ENCODE measurements around the gene ZIM2.

The ZIM2 gene

GRCh38 chr19:56808717-56809392, 31.7 kb downstream of the ZIM2 start:
- DNase-seq (ENCODE audit: low read depth, low spot score) = no peak

GRCh38 chr19:56806639-56807038, 33.9 kb downstream of the ZIM2 start:
- DNase-seq (ENCODE audit: low read depth, low spot score) = no peak

- no peak for DNase-seq (ENCODE audit: low read depth, low spot score)
These were observed 62.2 kb downstream of the ZIM2 start for GRCh38 chr19:56778351-56778750.

GRCh38 chr19:56769650-56770049, 70.9 kb downstream of the ZIM2 start:
- DNase-seq (ENCODE audit: low read depth, low spot score) = no peak

- no peak for DNase-seq (ENCODE audit: low read depth, low spot score)
These were observed 75.4 kb downstream of the ZIM2 start for GRCh38 chr19:56765137-56765536.

- DNase-seq (ENCODE audit: low read depth, low spot score) = no peak
These were observed 76.3 kb downstream of the ZIM2 start for GRCh38 chr19:56764196-56764695.

- DNase-seq (ENCODE audit: low read depth, low spot score) = no peak
These were observed 79.7 kb downstream of the ZIM2 start for GRCh38 chr19:56760842-56761241.

GRCh38 chr19:56759531-56759930, 81.0 kb downstream of the ZIM2 start:
- DNase-seq (ENCODE audit: low read depth, low spot score) = no peak

- DNase-seq (ENCODE audit: low read depth, low spot score) = no peak
These were observed 89.4 kb downstream of the ZIM2 start for GRCh38 chr19:56751078-56751489.

- no peak for DNase-seq (ENCODE audit: low read depth, low spot score)
These were observed 89.9 kb downstream of the ZIM2 start for GRCh38 chr19:56750658-56751057.

GRCh38 chr19:56748378-56748777, 92.1 kb downstream of the ZIM2 start:
- DNase-seq (ENCODE audit: low read depth, low spot score) = no peak

GRCh38 chr19:56746367-56746766, 94.2 kb downstream of the ZIM2 start:
- DNase-seq (ENCODE audit: low read depth, low spot score) = no peak

- DNase-seq (ENCODE audit: low read depth, low spot score) = no peak
These were observed 100.0 kb downstream of the ZIM2 start for GRCh38 chr19:56740501-56740900.

GRCh38 chr19:56736571-56736970, 104.0 kb downstream of the ZIM2 start:
- no peak for DNase-seq (ENCODE audit: low read depth, low spot score)

- DNase-seq (ENCODE audit: low read depth, low spot score) = no peak
These were observed 107.5 kb downstream of the ZIM2 start for GRCh38 chr19:56732976-56733375.

GRCh38 chr19:56727677-56728076, 112.8 kb downstream of the ZIM2 start:
- no peak for DNase-seq (ENCODE audit: low read depth, low spot score)

GRCh38 chr19:56725829-56726424, 114.6 kb downstream of the ZIM2 start:
- DNase-seq (ENCODE audit: low read depth, low spot score) = no peak
